HepG2 (cell line): ENCODE results near the gene PTPRD. TPM values are rescaled to one million over a fixed set of nuclear protein-coding genes. Genes with fewer than 3 reads are reported as not detected.

ENCODE experiments used
- ATAC-seq: fragments of 200-7000 bp; cut with Tn5 transposase; 3 replicates; pipeline ENCODE4 v1.9.1; 2020; ENCODE audit warnings: mild to moderate bottlenecking, moderate library complexity
- BruUV-seq: library from RNA; stranded (reverse); fragments of 400-500 nt; replicated peaks from 2 replicates; lab custom pipeline; 2021; lab: Mats Ljungman, UMichigan
- CTCF ChIA-PET: fragments of 300-600 bp; formaldehyde crosslinking; extraction: SDS; loops from one replicate; lab custom pipeline; 2021; ENCODE audit warnings: low total read pairs, inconsistent platforms, low intra/inter-chr PET ratio; lab: Yijun Ruan, JAX
- POLR2A ChIA-PET: fragments of 350-600 bp; sonication (Branson Sonifier 250); formaldehyde crosslinking; loops from one replicate; lab custom pipeline; 2020; ENCODE audit warnings: antibody characterized with exemption, inconsistent platforms; lab: Yijun Ruan, JAX
- DNase-seq: peaks from one replicate; pipeline ENCODE4 v3.0.0-alpha.2; 2015; ENCODE audit warnings: low spot score
- FAIRE-seq: peaks from 3 replicates; lab custom pipeline; 2011; peaks lifted over from hg19 to GRCh38; lab: Jason Lieb, UNC
- H2AFZ ChIP-seq: one replicate; pipeline ENCODE4 v1.6.1; 2011; ENCODE audit warnings: low read length, inconsistent platforms
- H3K27ac ChIP-seq: fragments of 300-600 bp; 3 replicates; pipeline ENCODE4 v1.8.0; 2011; ENCODE audit warnings: mixed run types, mild to moderate bottlenecking, mixed read lengths, low read length, inconsistent platforms; ENCODE audit not compliant: insufficient read depth; ENCODE audit errors: extremely low read length
- H3K27me3 ChIP-seq, 2 experiments: fragments of 200-600 bp in 1 of 2; 2 replicates in 1 of 2; 3 replicates in 1 of 2; pipeline versions ENCODE4 v1.6.0 to v1.8.0; 2011; ENCODE audit warnings: low read length in 2 of 2, mild to moderate bottlenecking in 2 of 2, moderate library complexity in 2 of 2, inconsistent platforms in 1 of 2; ENCODE audit not compliant: insufficient read depth in 2 of 2, control insufficient read depth in 1 of 2
- H3K36me3 ChIP-seq, 2 experiments: fragments of 200-600 bp in 1 of 2; replicated peaks in 1 of 2; 2 replicates in 1 of 2; 3 replicates in 1 of 2; pipeline versions ENCODE4 v1.5.1 to v1.8.0; 2011; ENCODE audit warnings: low read length in 2 of 2, inconsistent platforms in 1 of 2; ENCODE audit not compliant: insufficient read depth in 2 of 2, control insufficient read depth in 1 of 2
- H3K4me1 ChIP-seq: 2 replicates; pipeline ENCODE4 v1.5.1; 2012; ENCODE audit warnings: low read length, inconsistent platforms; ENCODE audit not compliant: insufficient read depth
- H3K4me2 ChIP-seq: 2 replicates; pipeline ENCODE4 v1.6.0; 2011; ENCODE audit warnings: low read depth, low read length, inconsistent platforms
- H3K4me3 ChIP-seq, 3 experiments: fragments of 200-600 bp in 1 of 3; sonication (generic), shearing (Covaris generic) in 1 of 3; replicated peaks in 1 of 3; 2 replicates each; pipeline ENCODE4 v1.5.1; 2011 to 2016; ENCODE audit warnings: low read length in 3 of 3, inconsistent platforms in 2 of 3, low read depth in 2 of 3, mild to moderate bottlenecking in 2 of 3, control low read depth in 1 of 3, mixed read lengths in 1 of 3; ENCODE audit not compliant: insufficient read depth in 1 of 3
- H3K79me2 ChIP-seq: one replicate; pipeline ENCODE4 v1.6.1; 2011; ENCODE audit warnings: low read length, inconsistent platforms; ENCODE audit not compliant: insufficient read depth
- H3K9ac ChIP-seq: 2 replicates; pipeline ENCODE4 v1.6.0; 2011; ENCODE audit warnings: mild to moderate bottlenecking, low read depth, low read length, inconsistent platforms; ENCODE audit not compliant: insufficient read depth
- H3K9me3 ChIP-seq: 2 replicates; pipeline ENCODE4 v1.5.1; 2012; ENCODE audit warnings: mild to moderate bottlenecking, low read length
- H4K20me1 ChIP-seq: 2 replicates; pipeline ENCODE4 v1.6.0; 2011; ENCODE audit warnings: inconsistent platforms, mild to moderate bottlenecking, low read length, moderate library complexity; ENCODE audit not compliant: insufficient read depth
- ATF7-NPFF ChIP-seq: sonication (generic); formaldehyde crosslinking; IDR thresholded peaks from 2 replicates; pipeline ENCODE4 v1.8.1; 2023; ENCODE audit warnings: mild to moderate bottlenecking, low read depth, missing genetic modification reagents, moderate library complexity
- DZIP1 ChIP-seq: sonication (generic); formaldehyde crosslinking; IDR thresholded peaks from 2 replicates; pipeline ENCODE4 v1.5.0; 2020; ENCODE audit warnings: mild to moderate bottlenecking, missing genetic modification reagents
- FLYWCH1 ChIP-seq: sonication (generic); formaldehyde crosslinking; IDR thresholded peaks from 2 replicates; pipeline ENCODE4 v1.8.1; 2023; ENCODE audit warnings: mild to moderate bottlenecking, missing genetic modification reagents
- GRHL1 ChIP-seq: sonication (generic); formaldehyde crosslinking; conservative IDR thresholded peaks from 2 replicates; pipeline ENCODE4 v1.8.0; 2022; ENCODE audit warnings: missing genetic modification reagents
- KMT2A ChIP-seq: sonication (generic); formaldehyde crosslinking; IDR thresholded peaks from 2 replicates; pipeline ENCODE4 v1.4.0; 2020; ENCODE audit warnings: missing genetic modification reagents
- NPAS2 ChIP-seq: sonication (generic); formaldehyde crosslinking; IDR thresholded peaks from 2 replicates; pipeline ENCODE4 v1.8.0; 2022; ENCODE audit warnings: mild to moderate bottlenecking, missing genetic modification reagents, borderline replicate concordance
- NR2F1 ChIP-seq, 2 experiments: fragments of 450-650 bp in 1 of 2; formaldehyde crosslinking in 1 of 2; IDR thresholded peaks; 2 replicates each; pipeline versions ENCODE4 v1.5.0 to v1.6.1; 2016 to 2020; ENCODE audit warnings: mild to moderate bottlenecking in 1 of 2, missing compliant biosample characterization in 1 of 2, missing genetic modification reagents in 1 of 2, moderate library complexity in 1 of 2
- PHF8 ChIP-seq: sonication (generic); formaldehyde crosslinking; IDR thresholded peaks from 2 replicates; pipeline ENCODE4 v1.5.0; 2020; ENCODE audit warnings: missing genetic modification reagents
- SP5 ChIP-seq: IDR thresholded peaks from 2 replicates; pipeline ENCODE4 v1.6.1; 2016; ENCODE audit warnings: low read depth, borderline replicate concordance
- SRF ChIP-seq: IDR thresholded peaks from 2 replicates; pipeline ENCODE4 v1.6.1; 2011; ENCODE audit warnings: mild to moderate bottlenecking, low read depth, low read length, moderate library complexity
- TMF1 ChIP-seq: sonication (generic); formaldehyde crosslinking; IDR thresholded peaks from 2 replicates; pipeline ENCODE4 v1.8.1; 2022; ENCODE audit warnings: low read depth, missing genetic modification reagents
- ZNF235 ChIP-seq: sonication (generic); formaldehyde crosslinking; IDR thresholded peaks from 2 replicates; pipeline ENCODE4 v1.8.1; 2023; ENCODE audit warnings: mild to moderate bottlenecking, missing genetic modification reagents, borderline replicate concordance
- ZNF343 ChIP-seq: sonication (generic); formaldehyde crosslinking; IDR thresholded peaks from 2 replicates; pipeline ENCODE4 v1.4.0; 2020; ENCODE audit warnings: mild to moderate bottlenecking, missing genetic modification reagents
- ZNF546 ChIP-seq: sonication (generic); formaldehyde crosslinking; conservative IDR thresholded peaks from 2 replicates; pipeline ENCODE4 v1.8.1; 2023; ENCODE audit warnings: mild to moderate bottlenecking, missing genetic modification reagents
- ZNF629 ChIP-seq: sonication (generic); formaldehyde crosslinking; conservative IDR thresholded peaks from 2 replicates; pipeline ENCODE4 v1.5.0; 2020; ENCODE audit warnings: missing genetic modification reagents
- ZNF720 ChIP-seq: sonication (generic); formaldehyde crosslinking; IDR thresholded peaks from 2 replicates; pipeline ENCODE4 v1.4.0; 2020; ENCODE audit warnings: missing genetic modification reagents
- ZNF839 ChIP-seq: sonication (generic); formaldehyde crosslinking; IDR thresholded peaks from 2 replicates; pipeline ENCODE4 v1.4.0; 2020; ENCODE audit warnings: missing genetic modification reagents, mild to moderate bottlenecking, borderline replicate concordance
- WGBS: methylation state at CpG from one replicate; pipeline ENCODE4 v1.1.6; 2017; ENCODE audit warnings: low lambda C conversion rate; 5-methylcytosine and 5-hydroxymethylcytosine counted together
- in situ Hi-C: cut with HindIII; loops from 2 replicates; pipeline ENCODE4 v1.10.0; 2017; ENCODE audit warnings: low pct_unique_long_range_greater_than_20kb; ENCODE audit not compliant: extremely low pct_ligation_motif_present
- intact Hi-C: fragments of 100-400 bp; cut with micrococcal nuclease; formaldehyde crosslinking; loops from one replicate; pipeline ENCODE4 v1.10.0; 2022; ENCODE audit not compliant: unreplicated experiment
- polyA plus RNA-seq, 8 experiments: library from polyadenylated mRNA; depleted of rRNA in 3 of 8; stranded (reverse) in 7 of 8; unstranded in 1 of 8; fragments of >200 nt; fragmentation: Illumina TruSeq in 4 of 8; extraction: Trizol in 4 of 8; gene quantifications; 2 replicates each; pipeline versions ENCODE4 v1.2.1 to v1.2.3, GENCODE V29; 2011 to 2016; ENCODE audit warnings: low read depth in 4 of 8, missing spikeins in 1 of 8, mixed read lengths in 1 of 8; ENCODE audit not compliant: insufficient read depth in 1 of 8
- total RNA-seq, 5 experiments: library from RNA; depleted of rRNA; stranded (reverse); fragments of >200 nt; fragmentation: Illumina TruSeq; extraction: Trizol; gene quantifications; 2 replicates each; pipeline ENCODE4 v1.2.3, GENCODE V29; 2016; ENCODE audit warnings: low read depth in 1 of 5

PTPRD gene
- total and polyA plus RNA-seq, 2 of the 13 experiments (the other 11 are each of a cell fraction or from before 2014, with no cell fraction given) = 0.05 TPM; not detected in 1

- Histone ChIP-seq H3K27ac (no peak overlapping the region), H4K20me1 (no peaks in the 10 kb centered on the region), H2AFZ (no peak overlapping the region), H3K4me3 (no peak overlapping the region), H3K9me3 (no peaks in the 10 kb centered on the region), H3K27me3 (no peaks in the 10 kb centered on the region), H3K4me2 (no peak overlapping the region), H3K79me2 (no peaks in the 10 kb centered on the region), H3K4me1 (no peaks in the 10 kb centered on the region), H3K9ac (no peak overlapping the region), H3K36me3 (no peaks in the 10 kb centered on the region)
- TF ChIP-seq FLYWCH1 = no peak
- TF ChIP-seq GRHL1 (CRISPR knock-in tag) = no peak
- no peak for TF ChIP-seq ATF7-NPFF (CRISPR knock-in tag)
- POLR2A ChIA-PET = no interaction called here
- no peak for DNase-seq
- intact Hi-C loops = no loop called here
- CTCF ChIA-PET = no interaction called here
- FAIRE-seq = no peak
- no peak for ATAC-seq
- in situ Hi-C loops = no loop called here
- 0% methylated on average over 1 of the region's 1 CpG for WGBS
- no TSS peak for BruUV-seq
Observed at GRCh38 chr9:10173561-10173960, 439.2 kb downstream of the PTPRD start.

- POLR2A ChIA-PET = no interaction called here
- H3K79me2 ChIP-seq = no peaks in the 10 kb centered on the region
- 2% methylated on average over 2 of the region's 2 CpGs for WGBS
- ATAC-seq (no peak), FAIRE-seq (no peak), DNase-seq (no peak)
- no peak overlapping the region for H3K27ac ChIP-seq
- no TSS peak for BruUV-seq
- intact Hi-C loops (no loop called here), in situ Hi-C loops (no loop called here)
- no peaks in the 10 kb centered on the region for H4K20me1 ChIP-seq
- H3K4me1 ChIP-seq = no peaks in the 10 kb centered on the region
- H3K9me3 ChIP-seq = no peaks in the 10 kb centered on the region
- no peaks in the 10 kb centered on the region for H3K27me3 ChIP-seq
- no peak overlapping the region for H3K9ac ChIP-seq
- CTCF ChIA-PET = no interaction called here
- no peak overlapping the region for H3K4me3 ChIP-seq
- H3K4me2 ChIP-seq = no peak overlapping the region
- no peaks in the 10 kb centered on the region for H3K36me3 ChIP-seq
- H2AFZ ChIP-seq = no peak overlapping the region
- TF ChIP-seq SRF = no peak
- TF ChIP-seq ZNF720 (CRISPR knock-in tag) = no peak
- no peak for TF ChIP-seq PHF8
- no peak for TF ChIP-seq ZNF629 (CRISPR knock-in tag)
- TF ChIP-seq ZNF343 = no peak
- no peak for TF ChIP-seq ZNF546 (CRISPR knock-in tag)
- no peak for TF ChIP-seq ZNF235 (CRISPR knock-in tag)
- no peak for TF ChIP-seq SP5 (CRISPR knock-in tag)
- no peak for TF ChIP-seq NPAS2 (CRISPR knock-in tag)
- TF ChIP-seq DZIP1 (CRISPR knock-in tag) = no peak
- no peak for TF ChIP-seq TMF1 (CRISPR knock-in tag)
- TF ChIP-seq ZNF839 (CRISPR knock-in tag) = no peak
- TF ChIP-seq KMT2A (CRISPR knock-in tag) = no peak
- TF ChIP-seq NR2F1 (CRISPR knock-in tag; IDR thresholded peaks at IDR 0.05) = no peak
Observed at GRCh38 chr9:10172476-10172875, 440.3 kb downstream of the PTPRD start.
